Endodermal cell (in vitro differentiated cells): ENCODE data around the gene ROBO1. TPM values are rescaled to one million over a fixed set of nuclear protein-coding genes. Genes with fewer than 3 reads are reported as not detected.

Experiments used
- DNase-seq: peaks from one replicate; pipeline ENCODE4 v3.0.0-alpha.2; 2017
- H3K27ac ChIP-seq: 2 replicates; pipeline ENCODE4 v1.5.1; 2013; ENCODE audit warnings: mild to moderate bottlenecking, low read depth, low read length, moderate library complexity
- H3K27me3 ChIP-seq: 2 replicates; pipeline ENCODE4 v1.6.1; 2013; ENCODE audit warnings: mild to moderate bottlenecking, low read length, moderate library complexity; ENCODE audit not compliant: insufficient read depth, control insufficient read depth, poor library complexity, severe bottlenecking
- H3K36me3 ChIP-seq: 2 replicates; pipeline ENCODE4 v1.7.0; 2013; ENCODE audit warnings: mild to moderate bottlenecking, low read length, moderate library complexity; ENCODE audit not compliant: control insufficient read depth, insufficient read depth
- H3K4me1 ChIP-seq: one replicate; pipeline ENCODE4 v1.7.0; 2013; ENCODE audit warnings: low read length; ENCODE audit not compliant: control insufficient read depth, insufficient read depth
- H3K4me3 ChIP-seq: 2 replicates; pipeline ENCODE4 v1.5.1; 2013; ENCODE audit warnings: mild to moderate bottlenecking, low read length, moderate library complexity
- H3K9ac ChIP-seq: 2 replicates; pipeline ENCODE4 v1.6.1; 2013; ENCODE audit warnings: mild to moderate bottlenecking, low read length, moderate library complexity; ENCODE audit not compliant: poor library complexity, severe bottlenecking; ENCODE audit errors: extremely low read depth
- H3K9me3 ChIP-seq: 2 replicates; pipeline ENCODE4 v1.6.1; 2013; ENCODE audit warnings: mild to moderate bottlenecking, low read length, moderate library complexity; ENCODE audit not compliant: control insufficient read depth
- H3K27ac Mint-ChIP-seq: 2 replicates; pipeline ENCODE4 v1.8.0; 2020; ENCODE audit warnings: mixed read lengths
- H3K27me3 Mint-ChIP-seq: 2 replicates; pipeline ENCODE4 v1.8.0; 2021; ENCODE audit warnings: mild to moderate bottlenecking, mixed read lengths; ENCODE audit not compliant: insufficient read depth
- H3K36me3 Mint-ChIP-seq: 2 replicates; pipeline ENCODE4 v1.8.0; 2020; ENCODE audit warnings: low read depth, mixed read lengths
- H3K4me1 Mint-ChIP-seq: 2 replicates; pipeline ENCODE4 v1.8.0; 2020; ENCODE audit warnings: mixed read lengths
- H3K4me3 Mint-ChIP-seq: 2 replicates; pipeline ENCODE4 v1.8.0; 2020; ENCODE audit warnings: mild to moderate bottlenecking, moderate library complexity, mixed read lengths
- H3K9me3 Mint-ChIP-seq: 2 replicates; pipeline ENCODE4 v1.8.0; 2020; ENCODE audit warnings: mild to moderate bottlenecking, mixed read lengths
- CTCF ChIP-seq: fragments of 200-600 bp; sonication (generic); conservative IDR thresholded peaks from 2 replicates; pipeline ENCODE4 v1.5.0; 2021; ENCODE audit warnings: antibody characterized with exemption, mild to moderate bottlenecking
- WGBS, 2 experiments: methylation state at CpG; one replicate each; pipeline versions ENCODE4 v1.1.5 to v1.1.7; 2013; ENCODE audit warnings: missing lambda C conversion rate in 2 of 2, mixed read lengths in 1 of 2; ENCODE audit not compliant: insufficient coverage in 1 of 2, insufficient read length in 1 of 2; 5-methylcytosine and 5-hydroxymethylcytosine counted together
- total RNA-seq, 2 donors: library from RNA; stranded (reverse); fragmentation: NEBNext Ultra II Directional in 1 of 2; extraction: Animal tissue kit (Norgen Biotek cat#: 25700) in 1 of 2; gene quantifications; 2 replicates in 1 of 2; 3 replicates in 1 of 2; pipeline ENCODE4 v1.2.1, GENCODE V29; 2021

Gene ROBO1
- total RNA-seq, 2 donors from 2014 or later: 74.8 to 75.9 TPM

GRCh38 chr3:78712941-78713340 is 1054.9 kb downstream of the ROBO1 start:
- Histone ChIP-seq H3K9ac (no peak overlapping the region), H3K27ac (no peak overlapping the region), H3K4me3 (no peak overlapping the region), H3K4me1 (no peaks in the 10 kb centered on the region), H3K9me3 (no peaks in the 10 kb centered on the region), H3K36me3 (peaks cover 3% of the 10 kb centered on the region), H3K27me3 (no peaks in the 10 kb centered on the region)
- no peak for TF ChIP-seq CTCF
- H3K27ac Mint-ChIP-seq: no peak overlapping the region
- H3K36me3 Mint-ChIP-seq: peaks cover 22% of the 10 kb centered on the region
- H3K27me3 Mint-ChIP-seq: no peaks in the 10 kb centered on the region
- no peak overlapping the region for H3K4me3 Mint-ChIP-seq
- peaks cover 4% of the 10 kb centered on the region for H3K4me1 Mint-ChIP-seq
- no peaks in the 10 kb centered on the region for H3K9me3 Mint-ChIP-seq
- DNase-seq: no peak

GRCh38 chr3:78712270-78712669 is 1055.5 kb downstream of the ROBO1 start:
- TF ChIP-seq CTCF: no peak
- no peak overlapping the region for H3K4me3 ChIP-seq
- no peaks in the 10 kb centered on the region for H3K9me3 Mint-ChIP-seq
- H3K4me3 Mint-ChIP-seq: no peak overlapping the region
- H3K27ac ChIP-seq: no peak overlapping the region
- H3K27me3 Mint-ChIP-seq: no peaks in the 10 kb centered on the region
- H3K27me3 ChIP-seq: no peaks in the 10 kb centered on the region
- no peak overlapping the region for H3K27ac Mint-ChIP-seq
- peaks cover 3% of the 10 kb centered on the region for H3K36me3 ChIP-seq
- H3K9ac ChIP-seq: no peak overlapping the region
- no peaks in the 10 kb centered on the region for H3K9me3 ChIP-seq
- peaks cover 18% of the 10 kb centered on the region for H3K36me3 Mint-ChIP-seq
- no peak for DNase-seq
- WGBS, 2 experiments: 76 to 82% methylated on average over 3 to 4 of the region's 4 CpGs
- no peaks in the 10 kb centered on the region for H3K4me1 ChIP-seq
- peaks cover 9% of the 10 kb centered on the region for H3K4me1 Mint-ChIP-seq

- H3K4me3 ChIP-seq: no peak overlapping the region
- no peak for TF ChIP-seq CTCF
- peaks cover 9% of the 10 kb centered on the region for H3K4me1 Mint-ChIP-seq
- H3K4me3 Mint-ChIP-seq: no peak overlapping the region
- H3K9me3 ChIP-seq: no peaks in the 10 kb centered on the region
- no peaks in the 10 kb centered on the region for H3K4me1 ChIP-seq
- no peak for DNase-seq
- H3K36me3 Mint-ChIP-seq: peaks cover 3% of the 10 kb centered on the region
- no peaks in the 10 kb centered on the region for H3K9me3 Mint-ChIP-seq
- H3K27me3 Mint-ChIP-seq: no peaks in the 10 kb centered on the region
- no peak overlapping the region for H3K27ac Mint-ChIP-seq
- H3K27me3 ChIP-seq: no peaks in the 10 kb centered on the region
- no peaks in the 10 kb centered on the region for H3K36me3 ChIP-seq
- H3K27ac ChIP-seq: no peak overlapping the region
- no peak overlapping the region for H3K9ac ChIP-seq
- 67% methylated on average over 4 of the region's 4 CpGs; no CpG with 5 or more reads in 1 of the 2 experiments for WGBS, 2 experiments
These were observed 1059.2 kb downstream of the ROBO1 start for GRCh38 chr3:78708565-78709073.
